Right cardiac atrium (tissue), 5 donors: ENCODE data around the gene SHISA8. TPM values are rescaled to one million over a fixed set of nuclear protein-coding genes. Genes with fewer than 3 reads are reported as not detected.
"Not testable (repeated sequence)": the region's sequence is repeated elsewhere in the genome, so short reads cannot be mapped to it uniquely, and the experiment has no call there.

Experiments used
- ATAC-seq, 2 donors: fragments of 200-7000 bp; cut with Tn5 transposase; one replicate each; pipeline versions ENCODE4 v1.8.0 to v1.9.1; 2020; ENCODE audit warnings: moderate library complexity in 2 of 2, mild to moderate bottlenecking in 1 of 2
- DNase-seq, 3 donors: peaks; one replicate each; pipeline ENCODE4 v3.0.0-alpha.2; 2020
- H3K27ac ChIP-seq: one replicate; pipeline ENCODE4 v1.5.1; 2013; ENCODE audit warnings: mild to moderate bottlenecking, low read length, control low read depth, moderate library complexity
- H3K27me3 ChIP-seq: one replicate; pipeline ENCODE4 v1.6.1; 2013; ENCODE audit not compliant: control insufficient read depth, insufficient read depth
- H3K4me1 ChIP-seq: one replicate; pipeline ENCODE4 v1.6.1; 2013; ENCODE audit warnings: low read length; ENCODE audit not compliant: control insufficient read depth, insufficient read depth
- H3K4me3 ChIP-seq: one replicate; pipeline ENCODE4 v1.5.1; 2013; ENCODE audit warnings: low read length, control low read depth
- H3K9me3 ChIP-seq: one replicate; pipeline ENCODE4 v1.6.1; 2013; ENCODE audit warnings: low read length; ENCODE audit not compliant: control insufficient read depth
- WGBS: extraction: QIAGEN DNeasy Blood & Tissue Kit; methylation state at CpG from one replicate; pipeline ENCODE4 v1.1.7; 2013; 5-methylcytosine and 5-hydroxymethylcytosine counted together
- intact Hi-C, 4 donors: fragments of 100-400 bp; cut with DNase I; formaldehyde crosslinking; loops; one replicate each; pipeline versions ENCODE4 v1.11.0 to v1.14.0; 2022 to 2023
- polyA plus RNA-seq: library from polyadenylated mRNA; stranded (reverse); fragments of 200-250 nt; gene quantifications from one replicate; pipeline ENCODE4 v1.2.3, GENCODE V29; 2013
- total RNA-seq, 4 donors: library from RNA; stranded (reverse); fragmentation: NEBNext Ultra II Directional; extraction: Animal tissue kit (Norgen Biotek cat#: 25700); gene quantifications; one replicate each; pipeline ENCODE4 v1.2.1, GENCODE V29; 2021
- donor health status: healthy with polysubstance abuse.
- donor health status: DM: no; HTN: yes; CAD: no.
- donor health status: DM: no; HTN: no; CAD: no.
- donor health status: DM: no; HTN: yes; CAD: no; lungs with severe emphysema.
- donor health status: DM: yes; HTN: yes; CAD: no.

The SHISA8 gene
- total and polyA plus RNA-seq, 5 donors: 0.95 to 8.5 (median 2.4) TPM

- 85% methylated on average over 6 of the region's 6 CpGs for WGBS
- H3K27me3 ChIP-seq: no peaks in the 10 kb centered on the region
- DNase-seq: no peak
- H3K9me3 ChIP-seq: no peaks in the 10 kb centered on the region
- no peak for ATAC-seq
- H3K4me3 ChIP-seq: no peak overlapping the region
- H3K27ac ChIP-seq: no peak overlapping the region
- intact Hi-C loops: no loop called here
- peaks cover 5% of the 10 kb centered on the region for H3K4me1 ChIP-seq
Observed at GRCh38 chr22:41885516-41885915, 29.4 kb downstream of the SHISA8 start.

DNA sequence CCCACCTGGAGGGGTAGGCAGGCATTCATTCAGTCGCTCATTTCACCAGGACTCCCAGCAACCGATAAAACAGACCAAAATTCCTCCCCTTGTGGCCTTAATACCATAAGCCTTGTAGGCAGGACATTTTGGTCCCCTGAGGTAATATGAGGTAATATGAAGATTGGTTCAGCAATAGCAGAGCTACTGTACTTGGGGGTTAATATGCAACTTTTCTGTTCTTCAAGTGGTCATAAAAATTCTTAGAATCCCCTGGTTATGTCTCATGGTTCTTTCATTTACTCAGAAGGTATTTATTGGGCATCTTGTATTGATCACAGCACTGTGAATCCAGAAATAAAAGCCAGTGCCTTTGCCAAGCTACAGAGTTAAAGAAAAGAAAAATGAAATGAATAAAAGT, 29.8 kb downstream of the SHISA8 start:
- Histone ChIP-seq H3K9me3 (no peaks in the 10 kb centered on the region), H3K4me3 (no peak overlapping the region), H3K27me3 (no peaks in the 10 kb centered on the region), H3K27ac (no peak overlapping the region), H3K4me1 (peaks cover 2% of the 10 kb centered on the region)
- intact Hi-C loops: no loop called here
- DNase-seq (no peak), ATAC-seq (no peak)
- WGBS: 96% methylated on average over 2 of the region's 2 CpGs

DNA sequence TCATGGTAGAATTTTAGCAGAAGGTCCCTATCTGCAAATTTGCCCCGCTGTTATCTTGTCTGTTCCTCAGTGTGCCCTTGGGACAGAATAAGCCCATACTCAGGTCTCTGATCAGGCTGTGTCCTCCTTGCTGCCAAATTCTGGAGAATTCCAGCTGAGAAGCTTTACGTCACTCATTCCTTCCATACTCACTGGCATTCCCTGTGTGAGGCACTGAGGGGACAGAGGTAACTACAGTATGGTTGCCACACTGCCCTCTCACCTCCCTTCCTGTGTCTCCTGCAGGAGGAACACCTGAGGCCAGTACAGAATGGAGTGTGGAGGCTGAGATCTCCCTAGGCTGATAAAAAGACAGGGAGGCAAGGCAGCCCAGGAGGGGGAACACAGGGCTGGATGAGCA, 31.5 kb downstream of the SHISA8 start:
- WGBS: 84% methylated on average over 2 of the region's 2 CpGs

DNA sequence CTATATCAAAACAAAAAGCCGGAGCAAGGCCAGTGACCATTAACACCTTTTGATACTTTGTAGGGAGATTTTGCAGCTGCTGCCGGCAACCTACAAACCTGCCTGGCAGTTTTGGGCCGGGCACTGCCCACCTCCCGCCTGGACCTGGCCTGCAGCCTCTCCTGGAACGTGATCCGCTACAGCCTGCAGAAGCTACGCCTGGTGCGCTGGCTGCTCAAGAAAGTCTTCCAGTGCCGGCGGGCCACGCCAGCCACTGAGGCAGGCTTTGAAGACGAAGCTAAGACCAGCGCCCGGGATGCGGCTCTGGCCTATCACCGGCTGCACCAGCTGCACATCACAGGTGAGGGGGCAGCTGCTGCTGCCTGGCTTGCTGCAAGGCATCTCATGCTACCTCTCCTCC, 34.2 kb downstream of the SHISA8 start:
- Histone ChIP-seq H3K9me3 (no peaks in the 10 kb centered on the region), H3K4me1 (no peaks in the 10 kb centered on the region), H3K4me3 (no peak overlapping the region), H3K27me3 (no peaks in the 10 kb centered on the region), H3K27ac (no peak overlapping the region)
- DNase-seq (no peak), ATAC-seq (no peak)
- intact Hi-C loops: no loop called here
- 97% methylated on average over 16 of the region's 16 CpGs for WGBS

More for the DNA sequence above, 31.5 kb downstream of the SHISA8 start:
- no peaks in the 10 kb centered on the region for H3K27me3 ChIP-seq
- no peaks in the 10 kb centered on the region for H3K4me1 ChIP-seq
- H3K27ac ChIP-seq: peak overlapping the region; percentile 20
- ATAC-seq (peak in 1 of 2 donors; percentile 5), DNase-seq (no peak)
- intact Hi-C loops: no loop called here
- no peaks in the 10 kb centered on the region for H3K9me3 ChIP-seq
- H3K4me3 ChIP-seq: no peak overlapping the region

GRCh38 chr22:41876675-41877074, 38.2 kb downstream of the SHISA8 start:
- H3K4me3 ChIP-seq: no peak overlapping the region
- H3K4me1 ChIP-seq: no peaks in the 10 kb centered on the region
- ATAC-seq: no peak
- intact Hi-C loops: no loop called here
- H3K9me3 ChIP-seq: no peaks in the 10 kb centered on the region
- DNase-seq: no peak
- no peak overlapping the region for H3K27ac ChIP-seq
- H3K27me3 ChIP-seq: no peaks in the 10 kb centered on the region

GRCh38 chr22:41876275-41876674, 38.6 kb downstream of the SHISA8 start:
- H3K9me3 ChIP-seq: no peaks in the 10 kb centered on the region
- ATAC-seq: no peak
- no peak overlapping the region for H3K27ac ChIP-seq
- 92% methylated on average over 3 of the region's 3 CpGs for WGBS
- DNase-seq: no peak
- no peaks in the 10 kb centered on the region for H3K27me3 ChIP-seq
- H3K4me3 ChIP-seq: no peak overlapping the region
- intact Hi-C loops: no loop called here
- no peaks in the 10 kb centered on the region for H3K4me1 ChIP-seq

DNA sequence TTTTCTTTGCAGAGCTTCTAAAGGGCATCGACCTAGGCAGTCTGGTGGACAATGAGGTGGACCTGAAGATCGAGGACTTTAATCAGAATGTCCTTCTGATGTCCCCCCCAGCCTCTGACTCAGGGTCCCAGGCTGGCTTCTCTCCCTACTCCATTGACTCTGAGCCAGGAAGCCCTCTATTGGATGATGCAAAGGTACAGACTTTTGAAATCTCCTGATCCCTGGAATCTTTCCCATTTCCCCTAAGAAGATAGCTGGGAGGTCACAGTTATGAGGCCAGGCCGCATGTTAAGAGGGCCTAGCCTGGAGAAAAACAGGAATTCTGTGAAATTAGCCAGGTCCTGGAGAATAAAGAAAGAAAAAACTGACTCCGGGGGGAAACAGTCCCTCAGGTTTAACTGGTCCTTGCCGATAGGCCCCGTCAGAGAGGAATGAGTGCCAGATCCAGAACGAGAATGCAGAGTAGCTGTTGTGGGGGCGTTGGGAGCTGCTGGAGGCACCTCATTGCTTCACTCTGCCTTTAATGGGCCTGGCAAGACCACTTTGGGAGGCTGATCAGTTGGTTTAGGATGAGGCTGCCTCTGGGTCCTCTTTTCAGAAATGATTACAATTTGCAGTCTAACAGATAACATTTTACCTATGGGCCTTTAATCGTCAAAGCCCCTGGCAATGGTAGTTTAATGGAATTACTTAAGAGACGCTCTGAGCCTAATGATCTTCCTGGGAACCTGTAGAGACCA, 39.2 kb downstream of the SHISA8 start:
- 76% methylated on average over 10 of the region's 10 CpGs for WGBS
- H3K4me1 ChIP-seq: no peaks in the 10 kb centered on the region
- no peak overlapping the region for H3K4me3 ChIP-seq
- no peaks in the 10 kb centered on the region for H3K27me3 ChIP-seq
- intact Hi-C loops: no loop called here
- no peaks in the 10 kb centered on the region for H3K9me3 ChIP-seq
- DNase-seq (no peak), ATAC-seq (no peak)
- H3K27ac ChIP-seq: no peak overlapping the region

DNA sequence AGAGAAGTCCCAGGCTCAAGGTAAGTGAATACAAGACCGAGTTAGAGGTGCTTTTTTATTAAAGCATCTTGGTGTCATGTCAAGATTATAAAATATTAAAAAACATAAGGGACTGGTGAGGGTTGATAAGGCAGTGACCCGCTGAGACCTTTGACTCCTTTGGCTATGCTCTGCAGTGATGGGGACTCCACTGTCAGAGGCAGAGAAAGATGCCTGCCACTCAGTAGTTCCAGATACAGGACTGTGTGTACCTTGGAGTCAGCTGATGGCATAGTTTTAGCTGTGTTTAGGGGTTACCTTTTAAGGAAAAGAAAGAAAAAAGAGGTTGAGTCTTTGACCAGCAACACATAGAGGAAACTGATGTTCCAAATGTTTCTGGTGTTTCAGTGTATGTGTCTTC, 40.8 kb downstream of the SHISA8 start:
- H3K27me3 ChIP-seq: no peaks in the 10 kb centered on the region
- no peaks in the 10 kb centered on the region for H3K9me3 ChIP-seq
- intact Hi-C loops: no loop called here
- H3K27ac ChIP-seq: no peak overlapping the region
- DNase-seq: no peak
- H3K4me1 ChIP-seq: no peaks in the 10 kb centered on the region
- H3K4me3 ChIP-seq: no peak overlapping the region
- 94% methylated on average over 2 of the region's 2 CpGs for WGBS
- ATAC-seq: peak in 1 of 2 donors; percentile 43

DNA sequence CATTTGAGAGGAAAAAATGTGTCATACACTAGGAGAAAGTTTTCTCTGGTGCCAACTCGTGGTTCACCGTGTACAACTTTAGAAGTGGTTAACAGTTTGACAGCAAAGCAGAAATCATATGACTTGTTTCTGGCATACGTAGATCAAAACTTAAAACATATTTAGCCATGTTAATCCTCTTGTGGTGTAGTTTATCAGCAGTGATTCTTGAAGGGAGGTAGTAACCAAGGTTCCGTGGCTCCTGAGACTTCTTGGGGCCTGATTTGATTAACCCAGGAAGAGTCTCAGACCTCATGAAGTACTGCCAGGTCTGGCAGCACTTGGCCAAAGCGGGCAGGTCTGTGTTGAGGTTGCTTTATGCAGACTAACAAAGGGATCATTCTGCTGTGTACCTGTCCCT, 41.5 kb downstream of the SHISA8 start:
- ATAC-seq (peak in 1 of 2 donors; percentile 25), DNase-seq (no peak)
- peak overlapping the region; percentile 36 for H3K27ac ChIP-seq
- no peaks in the 10 kb centered on the region for H3K4me1 ChIP-seq
- no peaks in the 10 kb centered on the region for H3K27me3 ChIP-seq
- 62% methylated on average over 5 of the region's 5 CpGs for WGBS
- intact Hi-C loops: no loop called here
- no peak overlapping the region for H3K4me3 ChIP-seq
- no peaks in the 10 kb centered on the region for H3K9me3 ChIP-seq

- intact Hi-C loops: no loop called here
- Histone ChIP-seq H3K27ac (no peak overlapping the region), H3K9me3 (no peaks in the 10 kb centered on the region), H3K27me3 (no peaks in the 10 kb centered on the region), H3K4me1 (no peaks in the 10 kb centered on the region), H3K4me3 (no peak overlapping the region)
- 64% methylated on average over 4 of the region's 4 CpGs for WGBS
- DNase-seq: no peak
- no peak for ATAC-seq
Observed at GRCh38 chr22:41870786-41871185, 44.1 kb downstream of the SHISA8 start.

GRCh38 chr22:41870081-41870480, 44.8 kb downstream of the SHISA8 start:
- 77% methylated on average over 1 of the region's 1 CpG for WGBS
- H3K27me3 ChIP-seq, H3K27ac ChIP-seq, ATAC-seq, H3K4me3 ChIP-seq, intact Hi-C loops, H3K9me3 ChIP-seq, H3K4me1 ChIP-seq, DNase-seq: not testable (repeated sequence)

GRCh38 chr22:41868556-41868955, 46.3 kb downstream of the SHISA8 start:
- no peak overlapping the region for H3K4me3 ChIP-seq
- intact Hi-C loops: no loop called here
- no peak overlapping the region for H3K27ac ChIP-seq
- no peaks in the 10 kb centered on the region for H3K9me3 ChIP-seq
- no peaks in the 10 kb centered on the region for H3K4me1 ChIP-seq
- no peak for ATAC-seq
- H3K27me3 ChIP-seq: no peaks in the 10 kb centered on the region
- 94% methylated on average over 10 of the region's 10 CpGs for WGBS
- DNase-seq: no peak
